ENCODE results near the gene TTC19.
"Not testable (repeated sequence)": the region's sequence is repeated elsewhere in the genome, so short reads cannot be mapped to it uniquely, and the experiment has no call there.

TTC19 gene

DNA sequence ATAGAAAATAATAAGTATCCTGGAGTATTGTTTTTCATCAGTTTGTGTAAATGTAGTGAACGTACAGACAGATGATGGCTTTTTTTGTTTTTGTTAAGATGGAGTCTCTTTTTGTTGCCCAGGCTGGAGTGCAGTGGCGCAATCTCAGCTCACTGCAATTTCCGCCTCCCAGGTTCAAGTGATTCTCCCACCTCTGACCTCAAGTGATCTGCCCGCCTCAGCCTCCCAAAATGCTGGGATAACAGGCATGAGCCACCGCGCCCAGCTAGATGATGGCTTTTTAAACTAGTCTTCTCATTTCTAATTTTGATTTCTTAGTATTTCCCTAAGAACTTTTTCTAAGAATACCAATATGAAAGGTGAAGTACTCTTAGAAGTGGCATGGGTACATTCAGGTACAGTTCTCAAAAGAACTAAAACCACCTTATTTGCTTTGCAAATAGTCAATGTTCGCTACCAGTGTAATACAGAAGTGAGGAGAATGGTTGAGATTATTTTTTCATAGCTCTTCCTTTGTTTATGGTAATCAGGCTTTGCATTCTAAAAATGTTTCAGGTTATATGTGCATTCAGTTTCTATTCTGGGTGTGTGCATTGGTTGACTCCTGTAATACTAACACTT, 34.2 kb downstream of the TTC19 start:
- DNase-seq, result no peak

- DNase-seq, result no peak
These were observed 36.6 kb downstream of the TTC19 start for GRCh38 chr17:16036261-16036660.

- DNase-seq, result no peak
These were observed 38.0 kb downstream of the TTC19 start for GRCh38 chr17:16037636-16038035.

GRCh38 chr17:16040710-16041251, 41.2 kb downstream of the TTC19 start:
- DNase-seq, result no peak

GRCh38 chr17:16044487-16044886, 44.9 kb downstream of the TTC19 start:
- DNase-seq, result no peak

DNA sequence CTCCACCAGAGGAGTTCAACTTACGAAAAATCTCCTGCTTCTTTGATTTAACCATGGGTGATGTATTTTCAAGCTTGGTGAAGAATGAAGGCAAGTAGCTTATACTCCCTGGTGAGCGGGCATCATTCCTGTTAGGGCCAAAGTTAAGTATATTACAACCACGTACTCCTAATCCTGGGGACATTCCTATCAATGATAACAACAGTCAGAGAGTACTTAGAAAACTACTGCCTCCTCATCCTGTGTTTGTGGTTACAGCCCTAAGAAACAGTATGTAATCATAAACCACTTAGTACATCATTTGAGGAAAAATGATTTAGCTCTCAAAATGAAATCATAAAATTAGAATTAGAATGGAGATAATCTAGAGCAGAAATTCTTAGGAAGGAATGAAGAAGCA, 47.3 kb downstream of the TTC19 start:
- DNase-seq, result no peak

GRCh38 chr17:16048811-16049449, 49.3 kb downstream of the TTC19 start:
- no peak for DNase-seq

GRCh38 chr17:16050844-16051243, 51.2 kb downstream of the TTC19 start:
- no peak for DNase-seq

DNA sequence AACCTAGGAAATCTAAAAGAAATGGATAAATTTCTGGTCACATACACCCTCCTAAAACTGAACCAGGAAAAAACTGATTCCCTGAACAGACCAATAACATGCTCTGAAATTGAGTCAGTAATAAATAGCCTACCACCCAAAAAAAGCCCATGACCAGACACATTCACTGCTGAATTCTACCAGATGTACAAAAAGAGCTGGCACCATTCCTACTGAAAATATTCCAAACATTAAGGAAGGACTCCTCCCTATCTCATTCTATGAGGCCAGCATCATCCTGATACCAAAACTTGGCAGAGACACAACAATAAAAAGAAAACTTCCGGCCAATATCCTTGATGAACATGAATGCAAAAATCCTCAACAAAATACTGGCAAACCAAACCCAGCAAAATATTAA, 52.9 kb downstream of the TTC19 start:
- no peak for DNase-seq

DNA sequence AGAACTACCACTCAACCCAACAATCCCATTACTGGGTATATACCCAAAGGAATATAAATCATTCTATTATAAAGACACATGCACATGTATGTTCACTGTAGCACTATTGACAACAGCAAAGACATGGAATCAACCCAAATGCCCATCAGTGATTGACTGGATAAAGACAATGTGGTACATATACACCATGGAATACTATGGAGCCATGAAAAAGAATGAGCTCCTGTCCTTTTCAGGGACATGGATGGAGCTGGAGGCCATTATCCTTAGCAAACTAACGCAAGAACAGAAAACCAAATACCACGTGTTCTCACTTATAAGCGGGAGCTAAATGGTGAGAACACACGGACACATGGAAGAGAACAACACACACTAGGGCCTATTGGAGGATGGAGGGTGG, 55.5 kb downstream of the TTC19 start:
- not testable (repeated sequence) for DNase-seq

GRCh38 chr17:16061631-16062030, 62.0 kb downstream of the TTC19 start:
- no peak for DNase-seq

- DNase-seq, result no peak
These were observed 66.5 kb downstream of the TTC19 start for GRCh38 chr17:16066125-16066524.

GRCh38 chr17:16068323-16068722, 68.7 kb downstream of the TTC19 start:
- no peak for DNase-seq

DNA sequence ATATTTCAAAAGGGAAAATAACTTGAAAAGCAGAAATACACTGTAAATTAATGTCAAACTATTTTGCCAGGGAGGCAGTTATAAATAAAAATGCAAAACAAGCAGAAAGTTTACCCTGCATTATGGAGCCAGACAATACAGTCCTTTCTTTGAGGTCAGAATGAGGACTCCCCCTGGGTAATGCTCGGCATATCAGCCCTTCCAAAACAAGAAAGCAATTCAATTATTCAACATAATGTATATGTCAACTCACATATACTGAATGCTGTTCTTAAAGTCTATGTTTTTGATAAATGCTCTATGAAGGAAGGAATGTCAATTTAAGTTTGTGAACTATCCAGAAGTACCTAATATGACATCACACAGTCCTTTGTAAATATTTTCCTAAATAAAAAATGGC, 72.4 kb downstream of the TTC19 start:
- no peak for DNase-seq

DNA sequence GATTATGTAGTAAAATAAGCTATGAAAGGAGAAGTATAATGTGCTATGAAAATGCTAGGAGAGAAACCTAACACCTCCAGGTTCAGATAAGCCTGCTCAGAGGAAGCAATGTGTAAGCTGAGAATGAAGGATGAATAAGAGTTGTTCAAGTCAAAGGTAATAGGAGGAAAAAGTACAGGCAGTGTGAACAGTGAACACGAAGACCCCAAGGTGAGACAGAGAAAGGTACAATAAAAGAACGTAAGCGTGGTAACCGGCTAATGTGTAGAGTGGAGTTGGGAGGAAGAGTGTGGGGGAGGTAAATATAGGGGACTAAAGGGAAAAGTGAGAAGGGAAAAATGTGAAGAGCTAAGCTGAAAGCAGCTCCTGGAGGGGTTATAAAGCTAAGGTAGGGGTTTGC, 74.2 kb downstream of the TTC19 start:
- no peak for DNase-seq

DNA sequence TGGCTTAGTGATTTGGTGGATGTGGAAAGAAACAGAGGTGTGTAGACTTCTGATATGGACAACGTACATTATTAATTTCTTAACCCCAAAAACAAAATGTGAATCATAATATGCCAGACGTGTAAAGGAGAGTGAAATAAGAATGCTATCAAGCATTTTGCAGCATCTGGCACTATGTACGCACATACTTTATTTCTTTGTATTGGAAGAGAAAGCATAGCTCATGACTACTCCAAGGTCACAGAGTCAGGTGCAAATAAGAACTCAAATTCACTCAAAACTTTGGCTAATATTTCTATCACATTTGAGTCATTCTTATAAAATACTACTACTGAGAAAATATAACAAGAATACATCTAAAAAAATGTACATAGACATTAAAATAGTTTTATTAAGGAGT, 74.8 kb downstream of the TTC19 start:
- DNase-seq, result no peak

DNA sequence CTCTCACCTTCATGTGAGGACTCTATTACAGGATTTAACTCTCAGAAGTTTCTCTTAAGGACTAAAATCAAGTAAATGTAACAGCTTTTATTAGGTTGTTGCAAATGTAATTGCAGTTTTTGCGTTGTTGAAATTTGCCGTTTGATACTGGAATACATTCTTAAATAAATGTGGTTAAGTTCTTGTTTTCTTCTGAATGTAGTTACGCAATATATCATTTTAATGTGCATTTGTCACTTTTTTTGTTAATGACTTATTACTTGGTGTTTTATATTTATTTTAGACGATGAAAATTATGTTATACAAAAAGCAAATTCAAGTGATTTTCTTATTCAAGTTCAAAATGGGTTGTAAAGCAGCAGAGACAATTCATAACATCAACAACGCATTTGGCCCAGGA, 76.3 kb downstream of the TTC19 start:
- DNase-seq, result no peak
